Activated CD4-positive, alpha-beta T cell treated with anti-CD3 and anti-CD28 coated beads for 48 hours (primary cell): ENCODE measurements around the gene KRTAP2-4.
"Not testable (repeated sequence)": the region's sequence is repeated elsewhere in the genome, so short reads cannot be mapped to it uniquely, and the experiment has no call there.

Experiments
- DNase-seq: peaks from one replicate; pipeline ENCODE4 v3.0.0-alpha.2; 2020

Gene KRTAP2-4, protein sequence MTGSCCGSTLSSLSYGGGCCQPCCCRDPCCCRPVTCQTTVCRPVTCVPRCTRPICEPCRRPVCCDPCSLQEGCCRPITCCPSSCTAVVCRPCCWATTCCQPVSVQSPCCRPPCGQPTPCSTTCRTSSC

DNA sequence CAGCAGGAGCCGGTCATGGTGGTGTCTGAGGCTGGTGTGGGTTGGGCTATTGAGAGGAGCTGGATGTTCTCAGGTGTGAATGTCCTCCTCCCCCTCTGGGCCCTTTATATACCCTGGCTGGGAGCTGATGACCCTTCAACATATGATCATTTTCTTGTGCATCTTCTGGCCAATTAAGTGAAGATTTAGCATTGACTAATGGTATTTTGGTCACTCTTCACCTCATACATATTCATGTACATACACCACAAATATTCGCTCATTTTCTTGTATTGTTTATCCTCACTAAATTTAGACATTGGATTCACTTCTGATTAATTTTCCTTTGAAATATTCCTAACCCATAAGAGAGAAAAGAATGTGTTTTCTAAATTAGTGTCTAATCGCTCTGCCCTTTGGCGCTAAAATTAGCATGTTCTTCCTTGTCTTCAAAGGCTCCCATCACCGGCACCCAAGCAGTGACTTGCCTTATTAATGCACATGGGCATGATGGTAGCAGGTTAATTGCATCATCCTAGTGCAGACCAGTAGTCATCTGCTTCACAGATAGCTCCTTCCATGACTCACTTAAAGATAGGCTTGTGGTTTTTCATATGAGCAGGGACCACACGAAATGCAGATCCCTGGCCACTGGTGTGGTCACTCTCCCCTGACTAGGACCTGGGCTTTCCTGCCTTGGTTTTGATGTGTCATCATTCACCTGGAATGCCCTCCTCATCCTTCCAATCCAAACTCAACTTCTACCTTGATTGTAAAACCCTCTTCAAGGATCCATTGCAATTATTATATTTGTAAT is at the start of gene KRTAP2-4:
Gene KRTAP2-4, minus strand, starts transcription at position 51 of the 796 bp plus-strand sequence. Its CDS starts 34 bp downstream, at position 17.
- no peak for DNase-seq

- DNase-seq = no peak
Observed at GRCh38 chr17:41111151-41111885, 45.6 kb upstream of the KRTAP2-4 start.

DNA sequence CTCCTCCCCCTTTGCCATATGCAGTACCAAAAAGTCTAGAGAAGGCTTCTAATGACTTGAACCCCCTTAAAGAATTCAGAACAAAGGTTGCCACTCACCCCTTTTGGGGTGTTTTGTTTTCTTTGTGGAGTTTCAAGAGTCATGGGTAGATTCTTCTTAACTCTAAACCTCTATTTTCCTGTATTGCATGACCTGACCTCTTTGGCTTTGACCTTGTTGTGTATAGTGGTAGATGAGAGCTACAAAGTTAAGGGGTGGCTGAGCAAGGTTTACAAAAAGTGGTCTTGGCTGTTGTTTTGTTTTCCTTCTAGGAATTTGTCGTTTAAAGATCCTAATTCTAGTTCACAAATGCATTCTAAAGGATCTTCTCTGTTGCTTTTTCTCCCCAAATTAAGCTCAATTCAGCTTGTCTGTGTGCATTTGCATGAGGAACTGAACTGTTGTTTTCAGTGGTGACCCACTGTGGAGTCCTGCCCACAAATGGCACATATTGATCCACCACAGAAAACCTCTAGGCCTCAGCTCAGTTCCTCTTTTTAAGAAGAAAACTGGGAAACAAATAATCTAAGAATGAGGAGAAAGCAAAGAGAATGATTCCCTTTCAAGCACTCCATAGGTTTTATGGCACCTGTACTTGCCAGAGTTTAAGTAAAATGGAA is 43.2 kb upstream of the KRTAP2-4 start:
- not testable (repeated sequence) for DNase-seq

- no peak for DNase-seq
Observed at GRCh38 chr17:41107941-41108450, 42.3 kb upstream of the KRTAP2-4 start.

DNA sequence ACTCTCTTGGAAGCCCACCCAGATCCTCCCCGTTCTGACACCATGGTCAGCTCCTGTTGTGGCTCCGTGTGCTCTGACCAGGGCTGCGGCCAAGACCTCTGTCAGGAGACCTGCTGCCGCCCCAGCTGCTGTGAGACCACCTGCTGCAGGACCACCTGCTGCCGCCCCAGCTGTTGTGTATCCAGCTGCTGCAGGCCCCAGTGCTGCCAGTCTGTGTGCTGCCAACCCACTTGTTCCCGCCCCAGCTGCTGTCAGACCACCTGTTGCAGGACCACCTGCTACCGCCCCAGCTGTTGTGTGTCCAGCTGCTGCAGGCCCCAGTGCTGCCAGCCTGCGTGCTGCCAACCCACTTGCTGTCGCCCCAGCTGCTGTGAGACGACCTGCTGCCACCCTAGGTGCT is 39.7 kb upstream of the KRTAP2-4 start, which contains the start of gene KRTAP4-9:
Gene KRTAP4-9, plus strand, starts transcription at position 43 of the 400 bp plus-strand sequence. Its CDS starts 0 bp downstream, at position 43.
- DNase-seq = not testable (repeated sequence)

GRCh38 chr17:41104386-41105038 is 38.8 kb upstream of the KRTAP2-4 start:
- not testable (repeated sequence) for DNase-seq

DNA sequence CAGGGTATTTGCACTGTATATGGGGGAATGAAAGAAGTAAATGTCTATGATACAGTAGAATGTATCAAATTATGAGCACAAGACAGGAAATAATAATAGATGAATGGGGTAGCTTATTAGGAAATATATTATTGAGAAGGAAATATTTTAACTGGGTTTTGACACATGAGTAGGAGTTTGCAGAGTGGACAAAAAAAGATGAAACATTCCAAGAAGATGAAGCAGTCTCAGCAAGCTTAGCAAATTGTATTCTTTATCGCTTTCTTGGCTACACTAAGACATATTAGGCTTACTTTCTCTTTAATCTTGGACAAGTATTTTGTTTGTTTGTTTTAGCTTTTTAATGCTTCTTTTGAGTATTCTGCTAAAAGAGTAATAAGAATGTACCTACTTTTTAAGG is 38.2 kb upstream of the KRTAP2-4 start:
- DNase-seq = no peak

DNA sequence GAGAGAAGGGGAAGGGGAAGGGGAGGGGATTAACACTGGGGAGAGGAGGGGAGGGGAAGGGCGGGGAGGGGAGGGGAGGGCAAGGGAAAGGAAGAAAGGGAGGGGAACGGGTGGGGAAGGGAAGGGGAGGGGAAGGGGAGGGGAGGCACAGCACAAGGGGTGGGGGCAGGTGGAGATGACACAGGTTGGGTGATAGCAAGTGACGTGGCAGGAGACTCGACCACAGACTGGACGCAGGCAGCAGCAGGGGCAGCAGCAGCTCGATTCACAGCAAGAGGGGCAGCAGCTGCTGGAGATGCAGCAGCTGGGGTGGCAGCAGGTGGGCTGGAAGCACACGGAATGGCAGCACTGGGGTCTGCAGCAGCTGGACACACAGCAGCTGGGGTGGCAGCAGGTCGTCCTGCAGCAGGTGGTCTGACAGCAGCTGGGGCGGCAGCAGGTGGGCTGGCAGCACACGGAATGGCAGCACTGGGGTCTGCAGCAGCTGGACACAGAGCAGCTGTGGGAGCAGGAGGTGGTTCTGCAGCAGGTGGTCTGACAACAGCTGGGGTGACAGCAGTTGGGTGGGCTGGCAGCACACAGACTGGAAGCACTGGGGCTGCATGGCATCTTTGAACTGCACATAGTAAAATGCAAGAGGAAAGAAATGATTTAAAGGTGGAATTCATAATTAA is 36.0 kb upstream of the KRTAP2-4 start, which contains the start of gene KRTAP4-16:
Gene KRTAP4-16, minus strand, starts transcription at position 624 of the 674 bp plus-strand sequence. Its CDS starts 0 bp downstream, at position 624.
- no peak for DNase-seq

GRCh38 chr17:41099682-41100480 is 34.2 kb upstream of the KRTAP2-4 start:
- DNase-seq = not testable (repeated sequence)

GRCh38 chr17:41098481-41098880 is 32.8 kb upstream of the KRTAP2-4 start:
- DNase-seq = no peak

DNA sequence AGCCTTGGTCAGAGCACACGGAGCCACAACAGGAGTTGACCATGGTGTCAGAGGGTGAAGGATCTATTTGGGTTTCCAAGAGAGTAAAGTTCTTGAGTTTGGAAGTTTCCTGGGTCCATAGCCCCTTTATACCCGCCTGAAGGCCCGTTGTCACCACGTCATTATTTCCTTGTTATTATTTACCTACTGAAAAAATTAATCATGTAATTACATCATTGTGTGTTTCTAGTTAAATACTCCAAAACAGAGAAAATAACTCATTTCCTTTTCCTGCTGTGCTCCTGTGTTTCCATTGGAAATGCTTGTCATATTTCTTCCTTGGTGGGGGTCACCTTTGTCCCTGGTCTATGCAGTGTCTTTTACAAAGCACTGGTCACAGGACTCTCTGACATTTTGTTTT is 32.4 kb upstream of the KRTAP2-4 start, which contains the start of gene KRTAP4-8:
Gene KRTAP4-8, minus strand, starts transcription at position 101 of the 400 bp plus-strand sequence. Its CDS starts 58 bp downstream, at position 43.
- DNase-seq = no peak

GRCh38 chr17:41096055-41096454 is 30.4 kb upstream of the KRTAP2-4 start:
- DNase-seq = no peak

DNA sequence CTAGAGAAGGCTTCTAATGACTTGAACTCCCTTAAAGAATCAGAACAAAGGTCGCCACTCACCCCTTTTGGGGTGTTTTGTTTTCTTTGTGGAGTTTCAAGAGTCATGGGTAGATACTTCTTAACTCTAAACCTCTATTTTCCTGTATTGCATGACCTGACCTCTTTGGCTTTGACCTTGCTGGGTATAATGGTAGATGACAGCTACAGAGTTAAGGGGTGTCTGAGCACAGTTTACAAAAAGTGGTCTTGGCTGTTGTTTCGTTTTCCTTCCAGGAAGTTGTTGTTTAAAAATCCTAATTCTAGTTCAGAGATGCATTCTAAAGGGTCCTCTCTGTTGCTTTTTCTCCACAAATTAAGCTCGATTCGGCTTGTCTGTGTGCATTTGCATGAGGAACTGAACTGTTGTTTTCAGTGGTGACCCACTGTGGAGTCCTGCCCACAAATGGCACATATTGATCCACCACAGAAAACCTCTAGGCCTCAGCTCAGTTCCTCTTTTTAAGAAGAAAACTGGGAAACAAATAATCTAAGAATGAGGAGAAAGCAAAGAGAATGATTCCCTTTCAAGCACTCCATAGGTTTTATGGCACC is 23.2 kb upstream of the KRTAP2-4 start:
- not testable (repeated sequence) for DNase-seq

- DNase-seq = not testable (repeated sequence)
Observed at GRCh38 chr17:41084100-41084856, 18.6 kb upstream of the KRTAP2-4 start, which contains the start of gene KRTAP4-7. Gene KRTAP4-7 (plus strand): TSS chr17:41084150. CDS start chr17:41084207, 57 bp downstream.

DNA sequence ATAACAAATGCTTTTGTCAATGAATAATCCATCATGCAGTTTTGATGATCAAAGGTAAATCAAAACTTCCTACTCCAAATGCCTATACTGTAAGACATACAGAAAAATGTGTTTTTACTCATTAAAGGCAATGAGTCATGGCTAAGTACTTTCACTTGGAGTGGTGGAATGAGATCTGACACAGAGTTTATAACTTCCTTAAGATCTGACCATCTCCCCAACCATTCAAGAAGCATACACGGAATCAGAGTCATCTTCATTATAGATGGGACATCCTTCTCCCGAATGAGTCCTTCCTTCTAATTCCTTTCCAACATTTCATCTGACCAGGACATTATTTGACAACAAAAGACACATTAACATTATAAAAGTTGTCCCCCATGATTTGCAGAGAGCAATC is 17.7 kb upstream of the KRTAP2-4 start:
- DNase-seq = not testable (repeated sequence)

GRCh38 chr17:41082626-41083025 is 16.9 kb upstream of the KRTAP2-4 start:
- DNase-seq = no peak

DNA sequence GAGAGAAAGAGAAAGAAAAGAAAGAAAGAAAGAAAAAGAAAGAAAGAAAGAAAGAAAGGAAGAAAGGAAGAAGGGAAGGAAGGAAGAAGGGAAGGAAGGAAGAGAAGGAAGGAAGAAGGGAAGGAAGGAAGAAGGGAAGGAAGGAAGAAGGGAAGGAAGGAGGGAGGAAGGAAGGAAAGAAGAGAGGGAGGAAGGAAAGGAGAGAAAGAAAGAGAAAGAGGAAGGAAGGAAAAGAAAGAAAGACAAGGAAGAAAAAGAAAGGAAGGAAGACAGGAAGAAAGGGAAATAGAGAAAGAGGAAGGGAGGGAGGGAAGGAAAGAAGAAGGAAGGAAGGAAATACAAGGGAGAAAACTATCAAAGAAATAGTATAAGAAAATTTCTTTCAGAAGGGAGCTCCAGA is 11.1 kb upstream of the KRTAP2-4 start:
- DNase-seq = no peak

- no peak for DNase-seq
Observed at GRCh38 chr17:41073676-41074075, 8.0 kb upstream of the KRTAP2-4 start.
